A673 (cell line): ENCODE data around the gene GRAMD2B. TPM values are rescaled to one million over a fixed set of nuclear protein-coding genes. Genes with fewer than 3 reads are reported as not detected.

ENCODE experiments used
- BruUV-seq: library from RNA; stranded (reverse); fragments of 400-500 nt; replicated peaks from 2 replicates; lab custom pipeline; 2021; lab: Mats Ljungman, UMichigan
- CTCF ChIA-PET: fragments of 300-600 bp; sonication (Branson Sonifier 250); formaldehyde crosslinking; loops from one replicate; lab custom pipeline; 2022; ENCODE audit warnings: antibody characterized with exemption; lab: Charles Lee
- POLR2A ChIA-PET: fragments of 300-600 bp; sonication (Branson Sonifier 250); formaldehyde crosslinking; loops from one replicate; lab custom pipeline; 2022; ENCODE audit warnings: antibody characterized with exemption; ENCODE audit not compliant: low non-redundant PET; lab: Charles Lee
- DNase-seq: peaks from one replicate; pipeline ENCODE4 v3.0.0-alpha.2; 2015; ENCODE audit warnings: low spot score
- H3K27ac ChIP-seq: fragments of 200-600 bp; sonication (generic); 2 replicates; pipeline ENCODE4 v1.5.1; 2016; ENCODE audit warnings: mixed run types, low read depth, mild to moderate bottlenecking, mixed read lengths, antibody characterized with exemption, low read length; ENCODE audit not compliant: poor library complexity, severe bottlenecking
- H3K27me3 ChIP-seq: fragments of 200-600 bp; sonication (generic); replicated peaks from 2 replicates; pipeline ENCODE4 v1.6.1; 2017; ENCODE audit warnings: mixed run types, low read depth, mild to moderate bottlenecking, mixed read lengths, antibody characterized with exemption, low read length; ENCODE audit not compliant: insufficient read depth, poor library complexity
- H3K36me3 ChIP-seq: fragments of 200-600 bp; sonication (generic); 2 replicates; pipeline ENCODE4 v1.6.1; 2016; ENCODE audit warnings: mixed run types, mild to moderate bottlenecking, mixed read lengths, antibody characterized with exemption, low read length; ENCODE audit not compliant: insufficient read depth, poor library complexity, severe bottlenecking
- H3K4me1 ChIP-seq: fragments of 200-600 bp; sonication (generic); 2 replicates; pipeline ENCODE4 v1.6.1; 2017; ENCODE audit warnings: mixed run types, mild to moderate bottlenecking, mixed read lengths, antibody characterized with exemption, low read length; ENCODE audit not compliant: insufficient read depth, poor library complexity, severe bottlenecking
- H3K4me3 ChIP-seq: fragments of 200-600 bp; sonication (generic); 2 replicates; pipeline ENCODE4 v1.5.1; 2016; ENCODE audit warnings: low read depth, mixed run types, mild to moderate bottlenecking, mixed read lengths, low read length; ENCODE audit not compliant: poor library complexity, severe bottlenecking
- H3K9me3 ChIP-seq: fragments of 200-600 bp; sonication (generic); 2 replicates; pipeline ENCODE4 v1.6.1; 2016; ENCODE audit warnings: mixed run types, low read depth, mild to moderate bottlenecking, mixed read lengths, antibody characterized with exemption, low read length; ENCODE audit not compliant: poor library complexity, severe bottlenecking
- EZH2 ChIP-seq: fragments of 200-600 bp; sonication (generic); IDR thresholded peaks from 2 replicates; pipeline ENCODE4 v1.6.1; 2017; ENCODE audit warnings: borderline replicate concordance, low read depth, mild to moderate bottlenecking, mixed read lengths, antibody characterized with exemption, low read length; ENCODE audit not compliant: poor library complexity, severe bottlenecking
- intact Hi-C: fragments of 100-400 bp; cut with micrococcal nuclease; formaldehyde crosslinking; loops from one replicate; pipeline ENCODE4 v1.10.0; 2022; ENCODE audit not compliant: unreplicated experiment
- total RNA-seq: library from RNA; stranded (reverse); gene quantifications from 2 replicates; pipeline ENCODE4 v1.2.3, GENCODE V29; 2021
- TF ChIP-seq, protein P1 (sequence below): fragments of 300-800, 200-600 bp; sonication (generic); conservative IDR thresholded peaks from 2 replicates; pipeline ENCODE4 v1.5.1; 2017; ENCODE audit warnings: low read depth, mild to moderate bottlenecking, antibody characterized with exemption, low read length, moderate library complexity, mixed read lengths

The GRAMD2B gene
- total RNA-seq, 1 experiment from 2014 or later = 2.6 TPM

DNA sequence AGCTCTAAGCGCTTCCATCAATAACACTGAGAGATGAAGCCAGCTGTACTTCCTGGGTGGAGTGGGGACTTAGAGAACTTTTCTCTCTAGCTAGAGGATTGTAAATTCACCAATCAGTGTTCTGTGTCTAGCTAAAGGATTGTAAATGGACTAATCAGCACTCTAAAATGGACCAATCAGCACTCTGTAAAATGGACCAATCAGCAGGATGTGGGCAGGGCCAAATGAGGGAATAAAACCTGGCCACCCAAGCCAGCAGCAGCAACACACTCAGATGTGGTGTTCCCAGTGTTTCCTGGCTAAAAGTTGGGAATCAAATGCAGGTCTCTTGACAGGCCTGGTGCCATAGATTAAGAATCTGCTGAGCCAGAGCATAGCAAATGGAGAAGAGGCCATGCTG, 111.3 kb downstream of the GRAMD2B start:
- Histone ChIP-seq H3K27ac (no peak overlapping the region), H3K4me1 (no peaks in the 10 kb centered on the region), H3K9me3 (no peaks in the 10 kb centered on the region), H3K27me3 (no peaks in the 10 kb centered on the region), H3K4me3 (no peak overlapping the region), H3K36me3 (no peaks in the 10 kb centered on the region)
- POLR2A ChIA-PET = no interaction called here
- intact Hi-C loops = loop anchor here (10.0 kb wide), 1 partner anchor 300 kb away; no protein-coding TSS in a partner anchor
- BruUV-seq = no TSS peak
- TF ChIP-seq, protein P1, sequence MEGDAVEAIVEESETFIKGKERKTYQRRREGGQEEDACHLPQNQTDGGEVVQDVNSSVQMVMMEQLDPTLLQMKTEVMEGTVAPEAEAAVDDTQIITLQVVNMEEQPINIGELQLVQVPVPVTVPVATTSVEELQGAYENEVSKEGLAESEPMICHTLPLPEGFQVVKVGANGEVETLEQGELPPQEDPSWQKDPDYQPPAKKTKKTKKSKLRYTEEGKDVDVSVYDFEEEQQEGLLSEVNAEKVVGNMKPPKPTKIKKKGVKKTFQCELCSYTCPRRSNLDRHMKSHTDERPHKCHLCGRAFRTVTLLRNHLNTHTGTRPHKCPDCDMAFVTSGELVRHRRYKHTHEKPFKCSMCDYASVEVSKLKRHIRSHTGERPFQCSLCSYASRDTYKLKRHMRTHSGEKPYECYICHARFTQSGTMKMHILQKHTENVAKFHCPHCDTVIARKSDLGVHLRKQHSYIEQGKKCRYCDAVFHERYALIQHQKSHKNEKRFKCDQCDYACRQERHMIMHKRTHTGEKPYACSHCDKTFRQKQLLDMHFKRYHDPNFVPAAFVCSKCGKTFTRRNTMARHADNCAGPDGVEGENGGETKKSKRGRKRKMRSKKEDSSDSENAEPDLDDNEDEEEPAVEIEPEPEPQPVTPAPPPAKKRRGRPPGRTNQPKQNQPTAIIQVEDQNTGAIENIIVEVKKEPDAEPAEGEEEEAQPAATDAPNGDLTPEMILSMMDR = no peak
- no peak for TF ChIP-seq EZH2
- CTCF ChIA-PET = no interaction called here
- DNase-seq = no peak

- H3K36me3 ChIP-seq = no peaks in the 10 kb centered on the region
- no TSS peak for BruUV-seq
- no peak overlapping the region for H3K27ac ChIP-seq
- POLR2A ChIA-PET = no interaction called here
- TF ChIP-seq, protein P1 = no peak
- TF ChIP-seq EZH2 = no peak
- intact Hi-C loops = loop anchor here (10.0 kb wide), 1 partner anchor 301 kb away; no protein-coding TSS in a partner anchor
- CTCF ChIA-PET = interaction anchor here (0.7 kb wide), 1 partner anchor 224 kb away, joined by 4 read pairs; no protein-coding TSS in a partner anchor
- no peaks in the 10 kb centered on the region for H3K9me3 ChIP-seq
- H3K27me3 ChIP-seq = no peaks in the 10 kb centered on the region
- no peak overlapping the region for H3K4me3 ChIP-seq
- no peaks in the 10 kb centered on the region for H3K4me1 ChIP-seq
- no peak for DNase-seq
Observed at GRCh38 chr5:126535856-126536545, 112.8 kb downstream of the GRAMD2B start.

GRCh38 chr5:126536874-126537273, 113.7 kb downstream of the GRAMD2B start:
- no peaks in the 10 kb centered on the region for H3K27me3 ChIP-seq
- POLR2A ChIA-PET = no interaction called here
- BruUV-seq = no TSS peak

More at GRCh38 chr5:126536874-126537273, 113.7 kb downstream of the GRAMD2B start:
- H3K27ac ChIP-seq = no peak overlapping the region
- H3K4me3 ChIP-seq = no peak overlapping the region
- no peaks in the 10 kb centered on the region for H3K9me3 ChIP-seq
- H3K36me3 ChIP-seq = no peaks in the 10 kb centered on the region
- CTCF ChIA-PET = no interaction called here
- TF ChIP-seq EZH2 = no peak
- TF ChIP-seq, protein P1 = no peak
- intact Hi-C loops = loop anchor here (10.0 kb wide), 1 partner anchor 302 kb away; no protein-coding TSS in a partner anchor
- H3K4me1 ChIP-seq = no peaks in the 10 kb centered on the region
- DNase-seq = no peak
